Activated CD8-positive, alpha-beta T cell treated with anti-CD3 and anti-CD28 coated beads for 36 hours (primary cell): ENCODE measurements around the gene RAB7B. TPM values are rescaled to one million over a fixed set of nuclear protein-coding genes. Genes with fewer than 3 reads are reported as not detected.

Experiments used
- ATAC-seq: fragments of 200-7000 bp; cut with Tn5 transposase; one replicate; pipeline ENCODE4 v1.10.0; 2021; ENCODE audit warnings: mild to moderate bottlenecking, moderate library complexity
- CTCF ChIA-PET: fragments of 350-600 bp; sonication (Branson Sonifier 250); formaldehyde crosslinking; loops from one replicate; lab custom pipeline; 2021; ENCODE audit warnings: antibody characterized with exemption; lab: Charles Lee
- POLR2A ChIA-PET: fragments of 350-600 bp; sonication (Branson Sonifier 250); formaldehyde crosslinking; loops from one replicate; lab custom pipeline; 2021; ENCODE audit warnings: antibody characterized with exemption; lab: Charles Lee
- DNase-seq: peaks from one replicate; pipeline ENCODE4 v3.0.0-alpha.2; 2020
- H3K27ac Mint-ChIP-seq: one replicate; pipeline ENCODE4 v1.8.0; 2021; ENCODE audit warnings: mild to moderate bottlenecking, mixed read lengths
- H3K27me3 Mint-ChIP-seq: one replicate; pipeline ENCODE4 v1.8.0; 2021; ENCODE audit warnings: mixed read lengths
- H3K36me3 Mint-ChIP-seq: one replicate; pipeline ENCODE4 v1.8.0; 2021; ENCODE audit warnings: low read depth, mixed read lengths
- H3K4me1 Mint-ChIP-seq: one replicate; pipeline ENCODE4 v1.8.0; 2021; ENCODE audit warnings: low read depth, mixed read lengths
- H3K4me3 Mint-ChIP-seq: one replicate; pipeline ENCODE4 v1.8.0; 2021; ENCODE audit warnings: mild to moderate bottlenecking, moderate library complexity, mixed read lengths
- H3K9me3 Mint-ChIP-seq: one replicate; pipeline ENCODE4 v1.8.0; 2021; ENCODE audit warnings: mixed read lengths
- intact Hi-C: fragments of 100-400 bp; cut with micrococcal nuclease; formaldehyde crosslinking; loops from one replicate; pipeline ENCODE4 v1.10.0; 2022
- total RNA-seq, 2 experiments: library from RNA; stranded (reverse); gene quantifications; one replicate each; pipeline ENCODE4 v1.2.3, GENCODE V29; 2021
- TF ChIP-seq, protein P1 (sequence below): fragments of 200-600 bp; IDR thresholded peaks from one replicate; pipeline ENCODE4 v1.8.0; 2022; ENCODE audit warnings: antibody characterized with exemption, mild to moderate bottlenecking

Gene RAB7B
- total RNA-seq, 2 experiments from 2014 or later, result not detected

DNA sequence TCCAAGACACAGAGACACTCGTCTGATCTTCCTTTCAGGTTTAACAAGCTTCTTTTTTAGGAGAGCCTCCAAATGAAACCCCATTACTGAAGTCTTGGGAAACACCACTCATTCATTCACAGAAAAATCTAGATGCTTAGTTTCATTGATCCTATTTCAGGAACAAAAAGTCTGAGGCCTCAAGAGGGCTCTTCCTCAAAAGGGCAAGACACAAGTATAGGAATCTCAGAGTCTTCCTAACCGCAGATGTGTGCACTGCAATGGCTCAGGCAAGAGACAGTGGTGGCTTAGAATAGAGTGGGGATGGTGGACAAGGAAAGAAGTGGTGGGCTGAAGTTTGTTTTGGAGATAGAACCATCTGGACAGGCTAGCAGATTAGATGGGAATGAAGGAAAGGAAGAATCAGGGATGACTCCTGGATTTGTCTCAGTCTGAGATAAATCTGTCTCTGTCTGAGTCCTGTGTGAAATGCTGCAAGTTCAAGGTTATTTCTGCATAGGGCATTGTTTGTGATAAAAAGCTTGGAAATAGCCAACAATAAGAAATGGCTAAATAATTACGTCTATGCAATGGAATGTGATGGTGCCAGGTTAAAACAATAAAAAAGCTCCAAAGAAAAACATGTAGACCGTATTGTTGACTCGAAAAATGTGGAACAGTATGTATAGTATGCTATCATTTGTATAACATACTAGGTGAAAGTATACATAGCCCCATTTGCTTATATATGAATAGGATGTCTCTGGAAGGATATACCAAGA is 29.4 kb upstream of the RAB7B start:
- DNase-seq (no peak), ATAC-seq (no peak)
- no peak overlapping the region for H3K4me3 Mint-ChIP-seq
- no peak overlapping the region for H3K27ac Mint-ChIP-seq
- no peaks in the 10 kb centered on the region for H3K9me3 Mint-ChIP-seq
- peaks cover 25% of the 10 kb centered on the region for H3K27me3 Mint-ChIP-seq
- ChIA-PET CTCF (interaction anchor here (0.7 to 8.3 kb wide), 4 partner anchors 10 to 74 kb away, joined by 3 to 236 read pairs (median 4); no protein-coding TSS in a partner anchor), POLR2A (interaction anchor here (1.0 kb wide), 1 partner anchor 45 kb away, joined by 3 read pairs; no protein-coding TSS in a partner anchor)
- no peaks in the 10 kb centered on the region for H3K36me3 Mint-ChIP-seq
- TF ChIP-seq, protein P1, sequence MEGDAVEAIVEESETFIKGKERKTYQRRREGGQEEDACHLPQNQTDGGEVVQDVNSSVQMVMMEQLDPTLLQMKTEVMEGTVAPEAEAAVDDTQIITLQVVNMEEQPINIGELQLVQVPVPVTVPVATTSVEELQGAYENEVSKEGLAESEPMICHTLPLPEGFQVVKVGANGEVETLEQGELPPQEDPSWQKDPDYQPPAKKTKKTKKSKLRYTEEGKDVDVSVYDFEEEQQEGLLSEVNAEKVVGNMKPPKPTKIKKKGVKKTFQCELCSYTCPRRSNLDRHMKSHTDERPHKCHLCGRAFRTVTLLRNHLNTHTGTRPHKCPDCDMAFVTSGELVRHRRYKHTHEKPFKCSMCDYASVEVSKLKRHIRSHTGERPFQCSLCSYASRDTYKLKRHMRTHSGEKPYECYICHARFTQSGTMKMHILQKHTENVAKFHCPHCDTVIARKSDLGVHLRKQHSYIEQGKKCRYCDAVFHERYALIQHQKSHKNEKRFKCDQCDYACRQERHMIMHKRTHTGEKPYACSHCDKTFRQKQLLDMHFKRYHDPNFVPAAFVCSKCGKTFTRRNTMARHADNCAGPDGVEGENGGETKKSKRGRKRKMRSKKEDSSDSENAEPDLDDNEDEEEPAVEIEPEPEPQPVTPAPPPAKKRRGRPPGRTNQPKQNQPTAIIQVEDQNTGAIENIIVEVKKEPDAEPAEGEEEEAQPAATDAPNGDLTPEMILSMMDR, result no peak
- intact Hi-C loops, result no loop called here
- H3K4me1 Mint-ChIP-seq, result peaks cover 15% of the 10 kb centered on the region

DNA sequence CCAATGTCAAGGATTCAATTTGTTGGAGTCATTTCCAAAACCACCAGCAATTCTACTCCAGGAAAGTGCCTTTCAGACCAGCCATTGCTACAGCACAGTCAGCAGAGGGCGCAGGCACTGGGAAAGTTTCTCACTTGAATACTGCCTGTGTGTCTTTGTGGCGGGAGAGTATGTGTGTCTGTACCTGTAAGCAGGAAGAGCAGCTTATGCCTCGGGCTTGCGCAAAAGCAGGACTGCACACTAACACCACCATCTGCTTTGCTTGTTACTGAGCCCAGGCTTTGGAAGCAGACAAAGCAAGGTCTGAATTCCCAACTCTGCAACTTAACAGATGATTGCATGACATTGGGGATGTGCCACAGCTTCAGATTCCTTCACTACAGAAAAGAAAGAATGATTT is 27.5 kb upstream of the RAB7B start:
- no peaks in the 10 kb centered on the region for H3K9me3 Mint-ChIP-seq
- CTCF ChIA-PET, result interaction anchor here (0.6 to 8.3 kb wide), 41 partner anchors 9 to 372 kb away, joined by 3 to 236 read pairs (median 4); partner anchors contain the start of gene RAB7B
- H3K4me3 Mint-ChIP-seq, result no peak overlapping the region
- peak; percentile 78 for DNase-seq
- ATAC-seq, result peak; percentile 96
- H3K27me3 Mint-ChIP-seq, result peaks cover 24% of the 10 kb centered on the region
- TF ChIP-seq, protein P1, result peak; percentile 89
- no peak overlapping the region for H3K27ac Mint-ChIP-seq
- intact Hi-C loops, result loop anchor here (2.0 kb wide), 1 partner anchor 74 kb away; no protein-coding TSS in a partner anchor
- H3K4me1 Mint-ChIP-seq, result peaks cover 9% of the 10 kb centered on the region
- H3K36me3 Mint-ChIP-seq, result no peaks in the 10 kb centered on the region
- POLR2A ChIA-PET, result interaction anchor here (2.2 kb wide), 1 partner anchor 76 kb away, joined by 6 read pairs; no protein-coding TSS in a partner anchor

DNA sequence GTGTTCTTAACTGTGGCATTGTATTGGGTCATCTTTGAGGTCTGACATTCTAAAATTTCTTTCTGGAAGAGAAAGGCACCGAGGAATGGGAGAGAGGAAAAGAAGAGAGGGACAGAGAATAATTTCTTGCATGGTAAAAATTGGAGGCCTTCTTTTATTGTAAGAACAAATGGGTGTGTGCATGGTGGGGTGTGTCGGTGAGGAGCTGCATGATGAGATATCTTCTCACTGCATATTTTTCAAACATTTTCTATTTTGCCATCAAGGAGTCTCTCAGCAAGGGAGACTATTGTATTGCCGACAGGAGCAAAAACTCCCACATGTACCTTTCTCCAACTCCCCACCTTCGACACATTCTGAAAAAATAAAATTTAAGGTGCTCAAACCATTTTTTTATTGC is 27.0 kb upstream of the RAB7B start:
- intact Hi-C loops, result loop anchor here (2.0 kb wide), 1 partner anchor 75 kb away; no protein-coding TSS in a partner anchor
- no peak overlapping the region for H3K4me3 Mint-ChIP-seq
- no peak for ATAC-seq
- H3K36me3 Mint-ChIP-seq, result no peaks in the 10 kb centered on the region
- POLR2A ChIA-PET, result interaction anchor here (2.2 kb wide), 1 partner anchor 76 kb away, joined by 6 read pairs; no protein-coding TSS in a partner anchor
- H3K4me1 Mint-ChIP-seq, result peaks cover 9% of the 10 kb centered on the region
- TF ChIP-seq, protein P1, result no peak
- DNase-seq, result no peak
- no peak overlapping the region for H3K27ac Mint-ChIP-seq
- H3K27me3 Mint-ChIP-seq, result peaks cover 24% of the 10 kb centered on the region
- CTCF ChIA-PET, result interaction anchor here (0.6 to 8.3 kb wide), 43 partner anchors 8 to 372 kb away, joined by 3 to 236 read pairs (median 4); partner anchors contain the start of gene RAB7B
- H3K9me3 Mint-ChIP-seq, result no peaks in the 10 kb centered on the region

DNA sequence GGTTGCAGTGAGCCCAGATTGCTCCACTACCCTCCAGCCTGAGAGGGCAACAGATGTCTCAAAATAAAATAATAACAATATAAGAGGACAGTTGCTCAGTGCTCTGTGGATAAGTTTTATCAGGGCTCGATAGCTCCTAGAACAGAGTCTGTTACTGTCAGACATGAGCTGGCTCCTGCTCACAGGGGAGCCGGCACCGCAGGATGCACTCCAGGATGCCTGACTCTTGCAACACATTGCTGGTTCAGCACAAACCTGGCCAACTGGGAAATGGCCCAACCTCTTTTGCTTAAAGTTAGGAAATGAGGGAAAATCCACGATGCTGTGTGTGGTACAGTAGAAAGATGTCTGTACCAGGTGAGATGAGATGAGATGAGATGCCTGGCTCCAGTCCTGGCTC is 26.3 kb upstream of the RAB7B start:
- H3K27me3 Mint-ChIP-seq, result peaks cover 19% of the 10 kb centered on the region
- ATAC-seq (no peak), DNase-seq (no peak)
- peaks cover 4% of the 10 kb centered on the region for H3K4me1 Mint-ChIP-seq
- H3K9me3 Mint-ChIP-seq, result no peaks in the 10 kb centered on the region
- H3K4me3 Mint-ChIP-seq, result no peak overlapping the region
- ChIA-PET POLR2A (interaction anchor here (2.2 kb wide), 1 partner anchor 77 kb away, joined by 6 read pairs; no protein-coding TSS in a partner anchor), CTCF (interaction anchor here (0.6 to 8.3 kb wide), 25 partner anchors 8 to 371 kb away, joined by 3 to 236 read pairs (median 7); partner anchors contain the start of gene RAB7B)
- TF ChIP-seq, protein P1, result no peak
- H3K36me3 Mint-ChIP-seq, result no peaks in the 10 kb centered on the region
- intact Hi-C loops, result no loop called here
- H3K27ac Mint-ChIP-seq, result no peak overlapping the region
